Measurements from ENCODE around the gene MKRN2OS. TPM values are rescaled to one million over a fixed set of nuclear protein-coding genes. Genes with fewer than 3 reads are reported as not detected.

Gene MKRN2OS
- total and polyA plus RNA-seq, 2 donors (not counting 1 experiment from before 2014, with no cell fraction given), result not detected

DNA sequence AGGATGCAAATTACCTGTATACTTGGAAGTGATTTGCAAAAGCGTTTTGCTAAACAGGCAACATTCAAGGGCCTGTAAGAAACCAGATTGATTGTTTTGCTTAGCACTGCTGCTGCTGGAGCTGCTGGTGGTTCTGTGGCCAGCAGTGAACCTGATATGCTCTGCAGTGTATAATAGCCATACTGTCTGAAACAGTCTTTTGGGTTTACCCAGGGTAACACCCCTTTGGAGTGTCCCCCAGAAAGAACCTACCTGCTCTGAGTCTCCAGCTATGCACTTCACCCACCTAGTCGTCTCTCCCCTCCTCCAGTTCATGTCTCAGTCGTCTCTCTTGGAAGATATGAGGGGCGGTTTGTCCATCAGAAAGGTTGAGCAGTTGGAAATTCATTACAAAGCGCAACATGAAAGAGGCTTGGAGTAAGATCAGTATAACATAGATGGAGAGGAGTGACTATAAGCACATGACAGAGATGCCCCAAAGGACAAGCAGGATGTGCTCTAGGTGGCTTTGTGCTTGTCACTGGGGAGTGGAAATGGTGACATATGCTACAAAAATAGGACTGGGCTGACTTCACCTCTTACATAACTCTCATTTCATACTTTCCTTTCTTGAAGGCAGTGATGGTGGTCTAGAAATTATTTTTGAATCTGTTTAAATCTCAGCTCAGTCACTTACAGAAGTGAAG is 15.3 kb upstream of the MKRN2OS start:
- no peak for TF ChIP-seq EZH2 (IDR thresholded peaks at IDR 0.05; ENCODE audit: low read length, missing control alignments)
- TF ChIP-seq, protein P1, sequence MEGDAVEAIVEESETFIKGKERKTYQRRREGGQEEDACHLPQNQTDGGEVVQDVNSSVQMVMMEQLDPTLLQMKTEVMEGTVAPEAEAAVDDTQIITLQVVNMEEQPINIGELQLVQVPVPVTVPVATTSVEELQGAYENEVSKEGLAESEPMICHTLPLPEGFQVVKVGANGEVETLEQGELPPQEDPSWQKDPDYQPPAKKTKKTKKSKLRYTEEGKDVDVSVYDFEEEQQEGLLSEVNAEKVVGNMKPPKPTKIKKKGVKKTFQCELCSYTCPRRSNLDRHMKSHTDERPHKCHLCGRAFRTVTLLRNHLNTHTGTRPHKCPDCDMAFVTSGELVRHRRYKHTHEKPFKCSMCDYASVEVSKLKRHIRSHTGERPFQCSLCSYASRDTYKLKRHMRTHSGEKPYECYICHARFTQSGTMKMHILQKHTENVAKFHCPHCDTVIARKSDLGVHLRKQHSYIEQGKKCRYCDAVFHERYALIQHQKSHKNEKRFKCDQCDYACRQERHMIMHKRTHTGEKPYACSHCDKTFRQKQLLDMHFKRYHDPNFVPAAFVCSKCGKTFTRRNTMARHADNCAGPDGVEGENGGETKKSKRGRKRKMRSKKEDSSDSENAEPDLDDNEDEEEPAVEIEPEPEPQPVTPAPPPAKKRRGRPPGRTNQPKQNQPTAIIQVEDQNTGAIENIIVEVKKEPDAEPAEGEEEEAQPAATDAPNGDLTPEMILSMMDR (conservative IDR thresholded peaks at IDR 0.05 in 1 of 2, IDR thresholded peaks at IDR 0.05 in 1 of 2; ENCODE audit: low read depth in 1 of 2, low read length in 2 of 2), result no peak
- H3K4me2 ChIP-seq (ENCODE audit: extremely low read depth, insufficient read depth, low read length), result no peak overlapping the region
- H3K36me3 ChIP-seq (ENCODE audit: control insufficient read depth, insufficient read depth, low read length), result no peaks in the 10 kb centered on the region
- H3K27ac ChIP-seq (ENCODE audit: insufficient read depth, low read length), result no peak overlapping the region
- no peak overlapping the region for H3K9ac ChIP-seq (ENCODE audit: insufficient read depth, low read length)
- peaks cover 2% of the 10 kb centered on the region for H4K20me1 ChIP-seq (ENCODE audit: control insufficient read depth, extremely low read depth, insufficient read depth, low read length)
- H3K9me3 ChIP-seq (ENCODE audit: control insufficient read depth, insufficient read depth, low read depth, low read length), result no peaks in the 10 kb centered on the region
- no peak overlapping the region for H3K4me3 ChIP-seq (replicated peaks in 1 of 4; ENCODE audit: control extremely low read depth in 1 of 4, insufficient read depth in 1 of 4, low read depth in 3 of 4, low read length in 4 of 4)
- H3K4me1 ChIP-seq (ENCODE audit: control insufficient read depth, extremely low read depth, insufficient read depth, low read length), result peaks cover 4% of the 10 kb centered on the region
- peaks cover 81% of the 10 kb centered on the region for H3K79me2 ChIP-seq (ENCODE audit: control insufficient read depth, insufficient read depth, low read length)
- H2AFZ ChIP-seq (ENCODE audit: low read length), result no peak overlapping the region
- no peaks in the 10 kb centered on the region for H3K27me3 ChIP-seq (ENCODE audit: control insufficient read depth, insufficient read depth, low read length)
- DNase-seq (ENCODE audit: low read depth in 2 of 2), result no peak

DNA sequence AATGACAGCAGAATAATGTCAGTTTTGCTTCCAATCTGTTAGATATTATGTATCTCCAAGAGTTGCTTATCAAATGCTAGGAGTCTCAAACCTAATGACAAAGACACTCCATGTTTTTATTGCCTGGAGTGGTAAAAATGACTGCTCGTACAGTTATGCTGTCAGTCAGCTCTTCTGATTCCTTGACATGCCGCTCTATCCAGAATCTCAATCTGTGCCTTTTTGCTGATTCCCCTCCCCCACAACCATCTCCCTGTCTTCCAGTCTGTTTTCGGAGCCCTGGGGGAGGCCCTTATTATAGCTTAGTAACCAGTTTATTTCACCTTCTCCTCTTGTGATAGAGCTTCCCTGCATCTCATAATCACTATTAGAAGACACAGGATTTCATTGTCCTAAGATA is 14.2 kb upstream of the MKRN2OS start:
- H3K9ac ChIP-seq (ENCODE audit: insufficient read depth, low read length), result no peak overlapping the region

DNA sequence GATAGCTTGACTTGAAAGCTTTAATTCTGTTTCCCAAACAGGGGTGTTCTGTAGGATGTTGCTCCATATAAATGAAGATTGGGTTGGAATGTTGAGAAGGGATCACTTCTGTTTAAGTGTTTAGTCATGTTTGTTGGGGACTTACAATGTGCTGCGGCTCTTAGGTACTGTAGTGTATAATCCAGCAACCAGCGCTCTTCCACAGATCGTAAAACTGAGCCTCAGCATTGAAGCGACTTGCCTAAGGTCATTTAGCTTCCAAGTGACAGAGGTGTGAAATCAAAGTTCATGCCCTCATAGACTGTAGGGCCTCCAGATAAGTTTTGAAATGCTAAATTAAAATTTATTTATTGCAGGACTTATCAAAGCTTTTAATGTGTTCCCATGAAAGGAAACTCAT is 13.4 kb upstream of the MKRN2OS start:
- Histone ChIP-seq H3K4me3 (replicated peaks in 1 of 4; ENCODE audit: control extremely low read depth in 1 of 4, insufficient read depth in 1 of 4, low read depth in 3 of 4, low read length in 4 of 4) (peak overlapping the region; percentile 87 to 96 (median 92)), H3K79me2 (ENCODE audit: control insufficient read depth, insufficient read depth, low read length) (peaks cover 64% of the 10 kb centered on the region), H4K20me1 (ENCODE audit: control insufficient read depth, extremely low read depth, insufficient read depth, low read length) (peaks cover 2% of the 10 kb centered on the region), H3K9ac (ENCODE audit: insufficient read depth, low read length) (no peak overlapping the region), H3K4me2 (ENCODE audit: extremely low read depth, insufficient read depth, low read length) (peak overlapping the region; percentile 88), H3K9me3 (ENCODE audit: control insufficient read depth, insufficient read depth, low read depth, low read length) (no peaks in the 10 kb centered on the region), H3K36me3 (ENCODE audit: control insufficient read depth, insufficient read depth, low read length) (no peaks in the 10 kb centered on the region), H3K27ac (ENCODE audit: insufficient read depth, low read length) (no peak overlapping the region), H2AFZ (ENCODE audit: low read length) (no peak overlapping the region), H3K4me1 (ENCODE audit: control insufficient read depth, extremely low read depth, insufficient read depth, low read length) (peaks cover 4% of the 10 kb centered on the region), H3K27me3 (ENCODE audit: control insufficient read depth, insufficient read depth, low read length) (no peaks in the 10 kb centered on the region)
- TF ChIP-seq, protein P1 (conservative IDR thresholded peaks at IDR 0.05 in 1 of 2, IDR thresholded peaks at IDR 0.05 in 1 of 2; ENCODE audit: low read depth in 1 of 2, low read length in 2 of 2), result no peak
- no peak for TF ChIP-seq EZH2 (IDR thresholded peaks at IDR 0.05; ENCODE audit: low read length, missing control alignments)
- DNase-seq (ENCODE audit: low read depth in 2 of 2), result no peak

More for the DNA sequence above, 14.2 kb upstream of the MKRN2OS start:
- Histone ChIP-seq H3K4me2 (ENCODE audit: extremely low read depth, insufficient read depth, low read length) (no peak overlapping the region), H3K27me3 (ENCODE audit: control insufficient read depth, insufficient read depth, low read length) (no peaks in the 10 kb centered on the region), H3K4me1 (ENCODE audit: control insufficient read depth, extremely low read depth, insufficient read depth, low read length) (peaks cover 4% of the 10 kb centered on the region), H3K79me2 (ENCODE audit: control insufficient read depth, insufficient read depth, low read length) (peaks cover 70% of the 10 kb centered on the region), H4K20me1 (ENCODE audit: control insufficient read depth, extremely low read depth, insufficient read depth, low read length) (peaks cover 2% of the 10 kb centered on the region), H2AFZ (ENCODE audit: low read length) (no peak overlapping the region), H3K36me3 (ENCODE audit: control insufficient read depth, insufficient read depth, low read length) (no peaks in the 10 kb centered on the region), H3K4me3 (replicated peaks in 1 of 4; ENCODE audit: control extremely low read depth in 1 of 4, insufficient read depth in 1 of 4, low read depth in 3 of 4, low read length in 4 of 4) (peak overlapping the region in 1 of 4 experiments; percentile 94), H3K27ac (ENCODE audit: insufficient read depth, low read length) (no peak overlapping the region), H3K9me3 (ENCODE audit: control insufficient read depth, insufficient read depth, low read depth, low read length) (no peaks in the 10 kb centered on the region)
- TF ChIP-seq EZH2 (IDR thresholded peaks at IDR 0.05; ENCODE audit: low read length, missing control alignments), result no peak
- TF ChIP-seq, protein P1 (conservative IDR thresholded peaks at IDR 0.05 in 1 of 2, IDR thresholded peaks at IDR 0.05 in 1 of 2; ENCODE audit: low read depth in 1 of 2, low read length in 2 of 2), result no peak
- no peak for DNase-seq (ENCODE audit: low read depth in 2 of 2)
